Prostate gland (tissue), 2 donors: ENCODE data around the gene RSPH10B2. TPM values are rescaled to one million over a fixed set of nuclear protein-coding genes. Genes with fewer than 3 reads are reported as not detected.
"Not testable (repeated sequence)": the region's sequence is repeated elsewhere in the genome, so short reads cannot be mapped to it uniquely, and the experiment has no call there.

ENCODE experiments used
- DNase-seq: peaks from one replicate; pipeline ENCODE4 v3.0.0-alpha.2; 2019; ENCODE audit warnings: low spot score
- H3K27ac ChIP-seq, 2 donors: fragments of 200-600 bp; sonication (generic); 2 replicates each; pipeline ENCODE4 v1.5.1; 2017 to 2019
- H3K27me3 ChIP-seq: fragments of 200-600 bp; sonication (generic); replicated peaks from 2 replicates; pipeline ENCODE4 v1.5.1; 2019; ENCODE audit not compliant: insufficient read depth
- H3K36me3 ChIP-seq, 2 donors: fragments of 200-600 bp; sonication (generic); 1 replicate in 1 of 2; 2 replicates in 1 of 2; pipeline versions ENCODE4 v1.5.1 to v1.8.1; 2017 to 2019
- H3K4me1 ChIP-seq: fragments of 200-600 bp; sonication (generic); replicated peaks from 2 replicates; pipeline ENCODE4 v1.5.1; 2019
- H3K4me3 ChIP-seq, 2 donors: fragments of 200-600 bp; sonication (generic); 2 replicates each; pipeline ENCODE4 v1.5.1; 2017 to 2019
- H3K9me3 ChIP-seq: fragments of 200-600 bp; sonication (generic); 2 replicates; pipeline ENCODE4 v1.5.1; 2017
- POLR2A ChIP-seq: fragments of 450-650 bp; IDR thresholded peaks from one replicate; pipeline ENCODE4 v1.6.1; 2016; ENCODE audit warnings: antibody characterized with exemption, mild to moderate bottlenecking
- POLR2AphosphoS5 ChIP-seq: sonication (generic); formaldehyde crosslinking; IDR thresholded peaks from one replicate; pipeline ENCODE4 v1.6.1; 2017; ENCODE audit warnings: antibody characterized with exemption
- WGBS: methylation state at CpG from one replicate; pipeline ENCODE4 v1.1.5; 2018; 5-methylcytosine and 5-hydroxymethylcytosine counted together
- intact Hi-C: fragments of 100-400 bp; cut with DNase I; formaldehyde crosslinking; loops from one replicate; pipeline ENCODE4 v1.14.2; 2022
- total RNA-seq, 2 donors: library from RNA; depleted of rRNA; stranded (reverse); fragments of >200 nt; gene quantifications; one replicate each; pipeline ENCODE4 v1.1.0, GENCODE V29; 2016
- TF ChIP-seq, protein P1 (sequence below), 4 experiments: fragments of 200-600 bp in 2 of 4; fragments of 450-650 bp in 2 of 4; sonication (generic) in 2 of 4; IDR thresholded peaks; 1 replicate in 3 of 4; 2 replicates in 1 of 4; pipeline ENCODE4 v1.5.1; 2016 to 2019; ENCODE audit warnings: antibody characterized with exemption in 4 of 4, mild to moderate bottlenecking in 2 of 4, moderate library complexity in 2 of 4

The RSPH10B2 gene
- 10 to 100 TPM in 1 of 2 donors, not detected in 1; 14.6 TPM for total RNA-seq

DNA sequence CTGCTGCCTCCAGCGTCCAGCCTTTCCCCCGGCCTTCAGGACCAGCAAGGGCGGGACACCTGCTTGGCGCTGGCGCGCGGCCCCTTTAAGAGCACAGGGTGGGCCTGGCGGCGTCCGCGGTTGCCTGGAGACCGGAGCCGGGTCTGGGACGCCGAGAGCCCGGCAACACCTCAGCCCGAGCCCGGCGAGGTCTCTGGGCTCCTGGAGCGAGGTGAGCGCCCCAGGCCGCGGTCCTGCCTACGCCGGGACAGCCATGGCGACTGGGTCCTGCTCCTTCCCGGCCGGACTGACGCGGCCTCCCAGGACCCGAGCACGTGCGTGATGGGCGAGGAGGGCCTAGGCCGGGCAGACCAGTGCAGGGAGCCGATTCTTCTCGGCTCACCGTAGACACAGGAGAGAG is at the start of gene RSPH10B2:
TSS of gene RSPH10B2 (plus strand) at position 140 of the 400 bp plus-strand sequence. CDS start 3,575 bp downstream, outside the sequence.
- H3K9me3 ChIP-seq, H3K27me3 ChIP-seq, H3K4me3 ChIP-seq, H3K36me3 ChIP-seq, H3K4me1 ChIP-seq, DNase-seq, H3K27ac ChIP-seq, intact Hi-C loops: not testable (repeated sequence)
- WGBS = 0% methylated on average over 5 of the region's 38 CpGs

DNA sequence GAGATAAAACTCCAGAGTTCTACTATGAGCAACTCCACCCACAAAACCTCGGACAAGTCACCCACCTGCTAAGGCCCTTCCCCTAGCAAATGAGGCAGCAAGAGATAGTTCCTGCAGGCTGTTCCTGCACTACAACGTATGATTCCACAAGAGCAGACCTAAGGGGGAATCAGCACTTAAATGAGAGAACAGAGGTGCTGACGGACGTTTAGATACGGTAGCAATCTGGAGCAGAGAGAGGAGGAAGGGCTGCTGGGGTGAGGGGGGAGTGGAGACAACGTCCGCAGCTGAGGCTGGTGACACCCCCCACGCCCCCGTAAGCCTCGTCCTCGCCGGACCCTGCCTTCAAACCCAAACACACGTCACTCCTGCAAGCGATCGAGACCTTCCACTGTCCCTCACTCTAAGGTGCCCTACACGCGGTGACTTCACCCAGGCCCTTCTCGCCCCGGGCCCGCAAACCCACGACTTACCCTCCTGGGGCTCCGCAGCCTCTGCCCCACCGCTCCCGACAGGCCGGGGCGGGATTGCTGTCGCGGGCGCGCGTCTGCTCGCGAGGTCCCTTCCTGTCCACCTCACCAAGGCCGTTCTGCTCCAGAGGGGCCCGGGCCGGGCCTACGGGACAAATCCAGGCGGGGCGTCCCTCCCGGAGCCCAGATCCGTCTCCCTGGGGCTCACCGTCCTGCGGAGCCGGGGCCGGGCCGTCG is 47.8 kb upstream of the RSPH10B2 start:
- TF ChIP-seq POLR2AphosphoS5 (no peak), POLR2A (no peak)
- TF ChIP-seq, protein P1, sequence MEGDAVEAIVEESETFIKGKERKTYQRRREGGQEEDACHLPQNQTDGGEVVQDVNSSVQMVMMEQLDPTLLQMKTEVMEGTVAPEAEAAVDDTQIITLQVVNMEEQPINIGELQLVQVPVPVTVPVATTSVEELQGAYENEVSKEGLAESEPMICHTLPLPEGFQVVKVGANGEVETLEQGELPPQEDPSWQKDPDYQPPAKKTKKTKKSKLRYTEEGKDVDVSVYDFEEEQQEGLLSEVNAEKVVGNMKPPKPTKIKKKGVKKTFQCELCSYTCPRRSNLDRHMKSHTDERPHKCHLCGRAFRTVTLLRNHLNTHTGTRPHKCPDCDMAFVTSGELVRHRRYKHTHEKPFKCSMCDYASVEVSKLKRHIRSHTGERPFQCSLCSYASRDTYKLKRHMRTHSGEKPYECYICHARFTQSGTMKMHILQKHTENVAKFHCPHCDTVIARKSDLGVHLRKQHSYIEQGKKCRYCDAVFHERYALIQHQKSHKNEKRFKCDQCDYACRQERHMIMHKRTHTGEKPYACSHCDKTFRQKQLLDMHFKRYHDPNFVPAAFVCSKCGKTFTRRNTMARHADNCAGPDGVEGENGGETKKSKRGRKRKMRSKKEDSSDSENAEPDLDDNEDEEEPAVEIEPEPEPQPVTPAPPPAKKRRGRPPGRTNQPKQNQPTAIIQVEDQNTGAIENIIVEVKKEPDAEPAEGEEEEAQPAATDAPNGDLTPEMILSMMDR (IDR thresholded peaks at IDR 0.05) = no peak
- peaks cover 3 to 4% of the 10 kb centered on the region in 2 donors for H3K36me3 ChIP-seq
- DNase-seq = no peak
- no peaks in the 10 kb centered on the region for H3K27me3 ChIP-seq
- under 1% methylated on average over 40 of the region's 47 CpGs for WGBS
- peak overlapping the region; percentile 85 to 97 for H3K4me3 ChIP-seq
- no peaks in the 10 kb centered on the region for H3K9me3 ChIP-seq
- peaks cover 5% of the 10 kb centered on the region for H3K4me1 ChIP-seq
- intact Hi-C loops = loop anchor here (2.0 to 5.0 kb wide), 2 partner anchors 23 to 69 kb away; partner anchors contain the start of gene ZNF316
- H3K27ac ChIP-seq = peak overlapping the region; percentile 69 to 75

DNA sequence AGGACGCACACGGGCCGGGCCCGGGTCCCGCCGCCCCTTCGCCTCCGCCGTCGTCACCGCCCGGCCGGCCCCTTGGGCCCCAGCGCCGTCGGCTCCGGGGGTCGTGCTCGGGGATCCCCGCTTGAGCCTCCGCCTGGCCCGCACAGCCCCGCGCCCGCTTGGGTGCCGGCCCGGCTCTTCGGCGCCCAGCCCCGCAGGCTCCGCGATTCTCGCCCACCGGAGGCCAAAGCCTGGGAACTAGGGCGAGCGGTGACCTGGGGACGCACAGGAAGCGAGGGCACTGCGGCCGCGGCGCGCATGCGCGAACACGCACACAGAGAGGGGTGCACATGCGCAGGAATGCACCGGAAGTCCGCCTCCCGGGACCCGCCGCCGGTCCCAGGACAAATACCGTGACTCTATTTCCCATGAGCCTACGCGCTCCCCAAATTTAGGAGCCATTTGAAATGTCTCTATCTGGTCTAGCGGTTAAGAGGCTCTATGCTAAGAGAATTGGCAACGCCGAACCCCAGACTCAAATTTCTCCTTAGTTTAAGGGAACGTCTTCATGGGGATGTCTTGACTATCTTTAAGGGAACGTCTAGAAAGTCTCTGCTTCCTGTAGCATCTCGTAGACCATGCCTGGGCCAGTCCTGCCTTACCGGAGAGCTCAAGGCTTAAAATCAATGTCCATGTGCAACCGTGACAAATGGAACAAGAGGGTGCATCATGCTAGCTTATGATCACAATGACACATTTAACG is 47.1 kb upstream of the RSPH10B2 start, which contains the start of gene ZNF12:
TSS of gene ZNF12 (minus strand) at position 282 of the 742 bp plus-strand sequence. CDS start 1,774 bp downstream, outside the sequence.
- 2% methylated on average over 45 of the region's 65 CpGs for WGBS
- Histone ChIP-seq H3K4me1 (peaks cover 5% of the 10 kb centered on the region), H3K27me3 (no peaks in the 10 kb centered on the region), H3K4me3 (peak within 1 kb of the TSS; percentile 85 to 97), H3K36me3 (no peaks in the 10 kb centered on the region), H3K9me3 (no peaks in the 10 kb centered on the region), H3K27ac (peak within 1 kb of the TSS; percentile 69 to 75)
- intact Hi-C loops = loop anchor here (2.0 to 5.0 kb wide), 2 partner anchors 22 to 70 kb away; partner anchors contain the start of gene ZNF316
- TF ChIP-seq, protein P1 (IDR thresholded peaks at IDR 0.05) = peak in 2 of 4 experiments; percentile 10 to 26
- TF ChIP-seq POLR2AphosphoS5 (peak; percentile 96), POLR2A (peak; percentile 70)
- DNase-seq = peak; percentile 94

DNA sequence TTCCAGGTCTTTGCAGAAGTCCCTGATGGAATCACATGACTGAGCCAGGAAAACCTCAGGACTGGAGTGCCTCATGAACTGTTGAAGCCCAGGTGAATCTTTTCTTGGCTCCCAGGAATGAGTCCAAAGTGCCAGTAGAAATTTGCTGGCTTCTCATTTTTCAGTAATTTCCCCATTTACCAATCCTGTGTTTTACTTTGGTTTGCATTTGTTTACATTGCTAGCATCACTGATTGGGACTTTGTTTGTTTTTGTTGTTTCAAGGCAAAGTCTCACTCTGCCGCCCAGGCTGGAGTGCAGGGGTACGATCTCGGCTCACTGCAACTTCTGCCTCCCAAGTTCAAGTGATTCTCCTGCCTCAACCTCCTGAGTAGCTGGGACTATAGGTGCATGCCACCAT is 45.6 kb upstream of the RSPH10B2 start:
- no peaks in the 10 kb centered on the region for H3K27me3 ChIP-seq
- TF ChIP-seq, protein P1 (IDR thresholded peaks at IDR 0.05) = no peak
- TF ChIP-seq POLR2A (no peak), POLR2AphosphoS5 (no peak)
- no peaks in the 10 kb centered on the region for H3K9me3 ChIP-seq
- no peak overlapping the region for H3K27ac ChIP-seq
- 89% methylated on average over 3 of the region's 3 CpGs for WGBS
- peaks cover 5% of the 10 kb centered on the region for H3K4me1 ChIP-seq
- H3K36me3 ChIP-seq = no peaks in the 10 kb centered on the region
- DNase-seq = no peak
- intact Hi-C loops = loop anchor here (5.0 kb wide), 1 partner anchor 71 kb away; the partner anchor contains the start of gene ZNF316
- no peak overlapping the region for H3K4me3 ChIP-seq

DNA sequence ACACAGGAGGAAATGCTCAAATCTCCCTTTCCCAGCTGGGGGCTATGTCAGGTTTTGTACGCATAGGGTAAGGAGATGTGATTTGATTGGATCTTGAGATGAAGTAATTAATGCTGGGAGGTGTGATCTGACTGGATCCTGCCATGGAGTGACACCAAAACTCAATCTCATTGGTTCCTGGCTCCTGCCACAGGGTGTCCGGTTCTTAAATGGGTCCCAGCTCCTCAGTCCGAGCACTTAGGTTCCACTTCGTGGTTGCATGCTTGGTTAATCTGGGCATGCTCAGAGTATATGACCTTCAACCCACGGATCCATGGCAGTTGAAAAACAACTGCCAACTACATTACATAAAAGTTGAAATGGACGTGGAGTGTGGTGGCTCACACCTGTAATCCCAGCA is 44.1 kb upstream of the RSPH10B2 start:
- intact Hi-C loops = loop anchor here (5.0 kb wide), 1 partner anchor 73 kb away; the partner anchor contains the start of gene ZNF316
- no peak for DNase-seq

More for the DNA sequence above, 44.1 kb upstream of the RSPH10B2 start:
- no peak overlapping the region for H3K27ac ChIP-seq
- no peak for TF ChIP-seq POLR2AphosphoS5
- no peak for TF ChIP-seq POLR2A
- TF ChIP-seq, protein P1 (IDR thresholded peaks at IDR 0.05) = no peak
- H3K9me3 ChIP-seq = no peaks in the 10 kb centered on the region
- H3K36me3 ChIP-seq = no peaks in the 10 kb centered on the region
- peaks cover 5% of the 10 kb centered on the region for H3K4me1 ChIP-seq
- WGBS = 91% methylated on average over 6 of the region's 6 CpGs
- H3K4me3 ChIP-seq = no peak overlapping the region
- no peaks in the 10 kb centered on the region for H3K27me3 ChIP-seq
